Measurements from ENCODE around the gene CMTM1.

Gene CMTM1

DNA sequence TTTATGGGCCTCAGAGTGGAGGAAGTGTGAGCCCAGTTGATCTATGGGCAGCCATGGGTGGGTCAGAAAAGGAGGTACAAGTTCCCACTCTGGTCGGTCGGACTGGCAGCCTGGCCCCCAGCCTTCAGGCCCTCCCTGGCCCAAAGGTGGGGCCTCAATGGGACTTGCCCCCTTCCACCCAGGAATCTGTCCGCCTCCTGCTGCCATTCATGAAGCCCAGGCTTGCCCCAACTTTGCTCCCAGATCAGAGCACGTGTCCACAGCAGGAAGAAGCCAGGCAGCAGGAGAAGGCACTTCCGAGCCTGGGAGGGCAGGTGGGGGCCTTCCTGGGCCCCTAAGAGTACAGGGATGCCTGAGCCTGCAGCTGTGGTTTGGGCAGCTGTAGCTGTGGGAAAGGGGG, 35.2 kb downstream of the CMTM1 start:
- TF ChIP-seq, protein P1, sequence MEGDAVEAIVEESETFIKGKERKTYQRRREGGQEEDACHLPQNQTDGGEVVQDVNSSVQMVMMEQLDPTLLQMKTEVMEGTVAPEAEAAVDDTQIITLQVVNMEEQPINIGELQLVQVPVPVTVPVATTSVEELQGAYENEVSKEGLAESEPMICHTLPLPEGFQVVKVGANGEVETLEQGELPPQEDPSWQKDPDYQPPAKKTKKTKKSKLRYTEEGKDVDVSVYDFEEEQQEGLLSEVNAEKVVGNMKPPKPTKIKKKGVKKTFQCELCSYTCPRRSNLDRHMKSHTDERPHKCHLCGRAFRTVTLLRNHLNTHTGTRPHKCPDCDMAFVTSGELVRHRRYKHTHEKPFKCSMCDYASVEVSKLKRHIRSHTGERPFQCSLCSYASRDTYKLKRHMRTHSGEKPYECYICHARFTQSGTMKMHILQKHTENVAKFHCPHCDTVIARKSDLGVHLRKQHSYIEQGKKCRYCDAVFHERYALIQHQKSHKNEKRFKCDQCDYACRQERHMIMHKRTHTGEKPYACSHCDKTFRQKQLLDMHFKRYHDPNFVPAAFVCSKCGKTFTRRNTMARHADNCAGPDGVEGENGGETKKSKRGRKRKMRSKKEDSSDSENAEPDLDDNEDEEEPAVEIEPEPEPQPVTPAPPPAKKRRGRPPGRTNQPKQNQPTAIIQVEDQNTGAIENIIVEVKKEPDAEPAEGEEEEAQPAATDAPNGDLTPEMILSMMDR (conservative IDR thresholded peaks at IDR 0.05; ENCODE audit: low read depth, low read length), result no peak
- DNase-seq (ENCODE audit: low read depth), result no peak
- no peak overlapping the region for H3K4me3 ChIP-seq (ENCODE audit: low read length)

DNA sequence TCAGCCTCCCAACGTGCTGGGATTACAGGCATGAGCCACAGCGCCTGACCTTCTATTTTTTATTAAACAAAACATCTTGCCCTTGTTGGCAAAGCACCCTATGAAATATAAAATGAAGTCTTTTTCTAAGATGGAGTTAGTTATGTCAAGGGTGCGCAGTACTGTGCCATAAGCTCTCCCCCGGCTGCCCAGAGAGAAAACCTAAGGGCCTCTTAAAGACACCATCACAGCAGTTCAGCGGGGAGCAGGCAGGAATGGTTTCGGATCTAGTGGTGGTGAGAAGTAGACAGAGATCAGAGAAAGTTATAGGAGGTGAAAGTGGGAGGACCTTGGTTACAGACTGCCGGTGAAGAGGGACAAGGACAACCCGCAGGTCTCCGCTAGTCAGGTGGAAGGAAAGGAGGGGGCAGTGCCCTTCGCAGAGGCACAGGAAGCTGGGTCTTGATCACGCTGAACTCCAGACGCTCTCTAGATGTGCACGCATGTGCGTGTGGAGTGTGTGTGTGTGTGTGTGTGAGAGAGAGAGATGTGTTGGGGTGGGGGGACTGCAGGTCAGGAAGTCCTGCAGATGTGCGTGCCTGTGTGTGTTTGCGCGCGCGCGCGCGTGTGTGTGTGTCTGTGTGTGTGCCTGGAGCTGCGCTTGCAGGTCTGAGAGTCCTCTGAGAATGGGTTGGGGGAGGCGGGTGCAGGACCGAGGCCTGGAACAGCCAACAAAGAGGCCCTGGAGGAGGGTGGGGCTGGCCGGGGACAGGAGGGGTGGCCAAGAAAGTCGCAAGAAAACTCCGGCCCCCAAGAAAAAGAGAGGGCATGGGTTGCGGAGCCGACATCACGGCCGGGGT, 37.5 kb downstream of the CMTM1 start:
- TF ChIP-seq, protein P1 (conservative IDR thresholded peaks at IDR 0.05; ENCODE audit: low read depth, low read length), result no peak
- H3K4me3 ChIP-seq (ENCODE audit: low read length), result peak overlapping the region; percentile 74
- no peak for DNase-seq (ENCODE audit: low read depth)

DNA sequence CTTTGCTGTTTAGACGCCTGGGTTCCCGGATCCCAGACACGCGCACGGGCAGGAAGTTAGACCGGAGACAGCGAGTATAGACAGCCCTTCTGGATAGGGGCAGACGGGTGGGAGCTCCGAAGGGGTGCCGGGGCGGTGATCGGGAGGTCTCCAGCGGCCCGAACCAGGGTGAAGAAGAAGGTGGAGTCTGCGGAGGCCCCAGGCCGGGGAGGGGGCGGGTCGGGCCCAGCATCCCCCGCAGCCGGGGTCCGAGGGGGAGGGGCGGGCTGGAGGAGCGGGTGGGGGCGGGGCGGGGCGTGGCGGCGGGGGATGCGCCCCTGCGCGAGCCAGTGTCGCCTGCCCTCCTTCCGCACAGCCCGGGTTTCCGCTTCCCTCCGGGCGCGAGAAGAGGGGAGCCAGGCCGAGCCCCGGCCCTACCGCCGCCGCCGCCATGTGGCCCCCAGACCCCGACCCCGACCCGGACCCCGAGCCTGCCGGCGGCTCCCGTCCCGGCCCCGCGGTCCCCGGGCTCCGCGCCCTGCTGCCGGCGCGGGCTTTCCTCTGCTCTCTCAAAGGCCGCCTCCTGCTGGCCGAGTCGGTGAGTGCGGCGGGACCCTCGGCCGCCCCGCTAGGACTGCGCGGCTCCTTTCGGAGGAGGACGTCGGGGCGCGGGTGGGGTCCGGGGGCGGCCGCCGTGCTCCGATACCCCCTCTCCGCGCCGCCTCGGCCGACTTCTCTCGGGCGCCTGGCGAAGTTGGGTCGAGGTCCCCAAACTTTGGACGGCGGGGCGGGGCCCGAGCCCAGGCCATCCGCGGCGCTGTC, 38.3 kb downstream of the CMTM1 start, which contains the start of gene CMTM3:
CMTM3 (plus strand) TSS at position 329 of the 801 bp plus-strand sequence; CDS start at position 431, 102 bp downstream.
- TF ChIP-seq, protein P1 (conservative IDR thresholded peaks at IDR 0.05; ENCODE audit: low read depth, low read length), result peak; percentile 52
- no peak for DNase-seq (ENCODE audit: low read depth)
- H3K4me3 ChIP-seq (ENCODE audit: low read length), result peak within 1 kb of the TSS; percentile 74

DNA sequence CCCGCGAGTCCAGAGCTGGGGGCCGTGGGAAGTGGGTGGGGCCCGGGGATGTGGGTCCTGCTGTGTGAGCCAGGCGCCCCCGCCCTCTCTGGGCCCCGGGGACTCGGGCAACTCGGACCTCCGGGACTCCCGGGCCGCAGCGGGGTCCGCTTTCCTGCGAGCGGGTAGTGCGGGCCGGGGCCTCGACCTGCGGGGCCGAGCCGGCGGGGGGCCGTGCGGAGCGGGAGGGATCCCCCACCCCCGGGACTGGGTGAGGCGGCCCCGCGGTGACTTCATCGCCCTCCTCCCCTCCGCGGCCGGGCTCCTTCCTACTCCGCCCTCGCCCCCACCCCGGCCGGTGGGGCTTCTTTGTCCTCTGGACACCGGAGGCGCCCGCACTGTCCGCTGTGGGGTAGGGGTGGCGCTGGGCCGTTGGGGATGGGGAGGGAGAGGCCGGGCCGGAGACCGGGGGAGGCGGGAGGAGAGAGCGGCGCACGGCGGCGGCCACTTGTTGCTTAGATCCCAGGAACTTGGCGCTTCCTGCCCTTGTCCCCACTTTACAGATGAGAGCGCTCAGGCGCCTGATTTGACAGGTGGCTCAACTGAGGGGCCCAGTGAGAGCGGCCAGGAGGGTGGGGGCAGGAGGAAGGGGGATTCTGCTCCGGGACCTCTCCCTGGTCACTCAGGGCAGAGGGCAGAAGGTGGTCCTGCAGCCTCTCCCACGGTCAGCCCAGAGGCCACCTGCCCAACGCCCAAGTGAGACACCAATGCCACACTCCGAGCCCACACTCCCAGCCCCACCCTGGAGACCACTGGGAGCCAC, 39.1 kb downstream of the CMTM1 start:
- peak overlapping the region; percentile 74 for H3K4me3 ChIP-seq (ENCODE audit: low read length)
- no peak for DNase-seq (ENCODE audit: low read depth)
- TF ChIP-seq, protein P1 (conservative IDR thresholded peaks at IDR 0.05; ENCODE audit: low read depth, low read length), result no peak

DNA sequence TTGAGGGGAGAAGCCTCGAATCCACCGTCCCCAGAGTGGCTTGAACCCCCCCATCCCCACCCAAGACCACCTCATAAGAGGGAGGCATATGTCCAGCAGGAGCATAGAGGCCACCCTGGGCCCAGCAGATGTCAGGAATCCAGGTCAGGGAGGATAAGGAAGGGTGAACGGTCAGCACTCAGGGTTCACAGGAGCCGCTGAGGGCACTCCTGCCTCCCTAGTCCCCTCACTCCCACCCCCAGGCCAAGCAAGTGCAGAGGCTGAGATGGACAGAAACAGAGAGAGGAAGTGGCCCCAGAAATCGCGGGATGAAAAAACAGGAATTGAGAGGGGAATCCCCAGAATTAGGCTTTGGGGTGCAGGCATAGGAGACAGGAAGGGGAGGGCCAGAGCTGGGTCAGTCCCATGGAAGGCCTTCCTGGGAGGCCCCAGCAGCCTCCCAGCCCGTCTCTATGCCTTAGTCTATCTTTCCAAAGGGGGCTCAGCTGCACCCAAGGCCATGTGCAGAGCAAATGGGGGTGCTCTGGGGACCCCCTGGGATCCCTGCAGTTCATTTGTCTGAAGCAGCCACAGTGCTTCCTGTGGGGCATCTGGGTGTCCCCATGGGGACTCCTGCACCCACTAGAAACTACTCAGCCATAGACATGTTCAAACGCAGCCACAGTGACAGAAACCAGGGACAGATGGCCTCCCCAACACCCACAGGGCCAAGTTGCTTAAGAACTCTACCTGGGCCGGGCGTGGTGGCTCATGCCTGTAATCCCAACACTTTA, 39.9 kb downstream of the CMTM1 start:
- DNase-seq (ENCODE audit: low read depth), result no peak
- TF ChIP-seq, protein P1 (conservative IDR thresholded peaks at IDR 0.05; ENCODE audit: low read depth, low read length), result no peak
- peak overlapping the region; percentile 74 for H3K4me3 ChIP-seq (ENCODE audit: low read length)

All from retinal pigment epithelial cell (primary cell).